GM19238 (cell line): ENCODE results near the gene EIF3K.
"Not testable (repeated sequence)": the region's sequence is repeated elsewhere in the genome, so short reads cannot be mapped to it uniquely, and the experiment has no call there.

ENCODE experiments used
- DNase-seq: peaks from one replicate; pipeline ENCODE4 v3.0.0; 2011; ENCODE audit warnings: low spot score; ENCODE audit not compliant: insufficient read length

EIF3K gene

DNA sequence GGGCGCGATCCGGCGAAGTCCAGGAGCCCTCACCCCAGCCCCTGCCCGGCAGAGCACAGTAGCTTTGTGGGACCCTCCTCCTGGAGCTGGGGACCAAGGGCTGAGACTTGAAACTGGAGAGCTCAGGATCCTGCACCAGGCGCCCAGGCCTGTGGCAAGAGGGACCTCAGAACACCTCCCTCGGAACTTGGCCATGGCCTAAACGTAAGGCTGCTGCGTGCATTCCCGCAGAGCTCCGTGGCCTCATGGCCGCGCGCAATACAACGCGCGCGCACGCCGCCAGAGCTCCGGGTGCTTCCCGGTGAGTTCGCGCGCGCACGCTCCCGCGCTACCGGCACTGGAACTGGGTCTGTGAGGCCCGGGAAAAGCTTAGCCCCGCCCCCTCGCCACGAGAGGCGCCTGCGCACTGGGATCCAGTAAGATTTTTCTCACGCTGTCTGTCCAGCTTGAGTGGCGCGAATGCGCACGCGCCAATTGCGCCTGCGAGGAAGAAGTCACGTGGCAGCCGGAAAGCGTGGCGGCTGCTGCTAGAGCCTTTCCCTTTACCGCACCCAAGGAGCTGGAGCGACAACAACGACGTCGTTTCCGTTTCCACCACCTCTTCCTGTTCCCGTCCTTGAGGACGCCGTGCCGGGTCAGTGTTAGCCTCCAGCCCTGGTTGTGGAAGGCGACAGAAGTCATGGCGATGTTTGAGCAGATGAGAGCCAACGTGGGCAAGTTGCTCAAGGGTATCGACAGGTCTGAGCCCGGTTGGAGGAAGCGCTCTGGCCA is at the start of gene EIF3K:
Gene EIF3K (plus strand): TSS at position 599 of the 771 bp plus-strand sequence. CDS start 81 bp downstream, at position 680.
- DNase-seq, result peak; percentile 89

- no peak for DNase-seq
Measured at GRCh38 chr19:38569368-38569983, 49.5 kb upstream of the EIF3K start.

GRCh38 chr19:38571682-38572081 is 47.3 kb upstream of the EIF3K start:
- no peak for DNase-seq

GRCh38 chr19:38577826-38578225 is 41.2 kb upstream of the EIF3K start:
- no peak for DNase-seq

DNA sequence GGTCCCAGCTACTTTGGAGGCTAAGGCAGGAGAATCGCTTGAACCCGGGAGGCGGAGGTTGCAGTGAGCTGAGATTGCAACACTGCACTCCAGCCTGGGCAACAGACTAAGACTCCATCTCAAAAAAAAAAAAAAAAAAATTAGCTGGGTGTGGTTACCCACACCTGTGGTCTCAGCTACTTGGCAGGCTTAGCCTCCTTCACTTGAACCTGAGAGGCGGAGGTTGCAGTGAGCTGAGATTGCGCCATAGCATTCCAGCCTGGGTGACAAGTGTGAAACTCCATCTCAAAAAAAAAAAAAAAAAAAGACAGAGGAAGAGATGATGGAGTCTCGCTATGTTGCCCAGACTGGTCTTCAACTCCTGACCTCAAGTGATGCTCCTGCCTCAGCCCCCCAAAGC is 39.7 kb upstream of the EIF3K start:
- DNase-seq, result not testable (repeated sequence)

DNA sequence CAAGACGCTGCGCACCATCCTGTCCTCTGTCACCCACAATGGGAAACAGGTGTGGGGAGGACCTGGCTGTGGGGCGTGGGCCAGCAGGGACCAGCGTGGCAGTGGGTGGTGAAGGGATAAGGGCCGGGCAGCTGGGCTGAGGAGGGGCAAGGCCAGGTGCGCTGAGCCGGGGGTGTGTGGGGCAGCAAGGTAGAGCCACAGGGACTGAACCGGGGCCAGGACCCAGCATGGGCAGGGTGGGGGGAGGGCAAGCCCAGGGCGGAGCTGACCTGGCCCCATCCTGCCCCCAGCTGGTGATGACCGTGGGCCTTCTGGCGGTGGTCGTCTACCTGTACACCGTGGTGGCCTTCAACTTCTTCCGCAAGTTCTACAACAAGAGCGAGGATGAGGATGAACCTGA is 38.9 kb upstream of the EIF3K start:
- no peak for DNase-seq

GRCh38 chr19:38583219-38583984 is 35.6 kb upstream of the EIF3K start:
- DNase-seq, result peak; percentile 77

DNA sequence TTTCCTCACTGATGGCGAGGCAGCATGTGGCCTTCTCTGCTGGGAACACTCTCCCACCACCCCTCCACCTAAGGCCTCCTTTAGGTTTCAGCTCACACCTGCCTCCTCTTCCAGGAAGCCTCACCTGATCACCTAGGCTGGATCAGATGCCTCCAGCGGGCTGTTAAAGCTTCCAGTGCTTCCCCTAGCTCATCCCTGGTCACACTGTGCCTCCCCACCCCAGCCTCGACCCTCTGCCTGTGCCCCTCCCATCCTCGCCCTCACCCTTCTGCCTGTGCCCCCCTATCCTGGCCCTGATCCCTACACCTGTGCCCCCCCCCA is 35.0 kb upstream of the EIF3K start:
- DNase-seq, result no peak

DNA sequence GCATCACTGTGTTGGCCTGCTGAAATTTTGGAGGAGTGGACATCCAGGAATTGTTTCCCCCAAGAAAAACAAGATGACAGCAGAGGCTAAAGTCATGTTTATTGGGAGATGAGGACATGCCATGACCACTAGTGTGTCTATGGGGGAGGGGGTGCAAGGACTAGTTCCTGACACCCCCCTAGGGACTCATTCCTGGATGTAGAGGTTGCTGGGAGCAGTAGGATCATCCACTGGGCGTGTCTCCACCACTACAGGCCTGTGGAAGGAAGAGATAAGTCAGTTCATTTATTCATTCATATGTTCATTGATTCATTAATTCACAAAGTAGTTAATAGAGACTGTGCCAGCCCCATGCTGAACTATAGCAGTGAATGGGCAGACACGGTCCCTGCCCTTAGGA is 31.4 kb upstream of the EIF3K start:
- no peak for DNase-seq

- DNase-seq, result no peak
Measured at GRCh38 chr19:38588041-38588440, 30.9 kb upstream of the EIF3K start.

- DNase-seq, result no peak
Measured at GRCh38 chr19:38592940-38593339, 26.0 kb upstream of the EIF3K start.

DNA sequence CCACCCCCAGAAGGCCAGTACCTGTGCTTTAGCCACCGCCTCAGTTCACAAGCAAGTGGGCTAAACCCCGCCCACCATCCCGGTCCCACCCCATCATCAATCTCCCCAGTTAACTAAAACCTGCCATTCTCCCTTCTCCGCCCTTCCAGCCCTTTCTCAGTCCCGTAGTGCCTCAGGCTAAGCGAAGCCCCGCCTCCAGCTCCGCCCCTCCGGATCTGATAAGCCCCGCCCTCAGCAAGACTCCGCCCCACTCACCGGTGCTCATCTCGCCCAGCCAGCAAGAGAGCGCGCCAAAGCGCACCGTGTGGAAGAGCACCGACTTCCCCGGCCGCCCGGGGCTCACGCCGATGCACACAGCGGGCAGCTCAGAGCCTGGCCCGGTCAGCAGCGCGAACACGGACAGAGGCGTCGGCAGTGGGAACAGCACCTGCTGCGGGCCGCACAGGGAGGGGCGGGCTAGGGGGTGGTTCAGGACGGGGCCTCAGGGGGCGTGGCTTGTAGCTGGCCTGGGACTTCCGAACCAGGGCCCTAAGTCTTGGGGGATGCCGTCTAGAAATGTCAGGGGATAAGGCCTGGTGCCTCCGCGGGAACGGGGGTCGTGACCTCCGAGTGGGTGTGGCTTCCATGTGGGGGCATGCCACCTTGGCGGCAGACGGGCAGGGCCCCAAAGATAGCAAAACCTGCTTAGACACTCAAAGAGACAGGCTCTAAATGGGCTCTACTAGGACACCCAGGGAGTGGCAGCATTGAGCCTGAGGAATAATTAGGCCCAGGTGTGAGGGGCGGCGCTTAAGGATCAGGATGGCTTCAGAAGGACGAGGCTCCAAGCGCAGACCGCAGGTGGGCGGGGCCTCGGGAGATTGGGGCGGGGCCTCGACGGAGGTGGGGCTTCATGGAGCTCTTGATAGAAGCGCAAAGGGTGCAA is 22.7 kb upstream of the EIF3K start:
- no peak for DNase-seq

- no peak for DNase-seq
Measured at GRCh38 chr19:38597075-38597474, 21.9 kb upstream of the EIF3K start.

- DNase-seq, result no peak
Measured at GRCh38 chr19:38599722-38600121, 19.3 kb upstream of the EIF3K start.

DNA sequence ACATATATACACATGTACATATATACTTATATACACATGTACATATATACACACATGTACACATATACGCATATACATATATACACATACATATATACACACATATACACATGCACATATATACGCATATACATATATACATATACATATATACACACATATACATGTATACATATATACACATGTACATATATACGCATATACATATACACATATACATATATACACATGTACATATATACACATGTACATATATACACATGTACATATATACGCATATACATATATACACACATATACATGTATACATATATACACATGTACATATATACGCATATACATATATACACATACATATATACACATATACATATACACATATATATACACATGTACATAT is 16.1 kb upstream of the EIF3K start:
- DNase-seq, result not testable (repeated sequence)

- DNase-seq, result no peak
Measured at GRCh38 chr19:38606131-38606530, 12.9 kb upstream of the EIF3K start.

GRCh38 chr19:38614289-38614688 is 4.7 kb upstream of the EIF3K start:
- no peak for DNase-seq

DNA sequence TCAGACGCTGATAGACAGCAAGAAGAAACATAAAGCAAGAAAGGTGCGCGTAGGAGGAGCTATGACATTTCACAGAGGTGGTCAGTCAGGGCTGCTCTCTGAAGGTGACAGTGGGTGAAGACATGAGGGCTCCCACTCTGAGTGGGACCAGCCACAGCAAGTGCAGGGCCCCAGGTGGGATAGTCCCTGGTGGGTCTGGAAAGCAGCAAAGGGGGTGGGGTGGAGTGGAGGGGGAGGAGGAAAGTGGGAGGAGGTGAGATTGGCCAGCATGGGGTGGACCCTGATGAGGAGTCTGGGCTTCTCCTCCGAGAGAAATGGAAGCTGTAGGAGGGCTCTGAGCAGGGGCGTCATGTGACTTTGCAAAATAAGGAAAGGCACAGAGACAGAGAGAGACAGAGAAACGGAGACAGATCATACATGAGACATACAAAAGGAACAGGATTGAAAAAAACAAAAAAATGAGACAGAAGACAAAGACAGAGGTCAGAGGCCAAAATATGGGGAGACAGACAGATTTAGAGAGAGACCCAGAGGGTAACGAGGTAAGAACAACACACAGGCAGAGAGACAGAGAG is 3.9 kb upstream of the EIF3K start:
- DNase-seq, result no peak

DNA sequence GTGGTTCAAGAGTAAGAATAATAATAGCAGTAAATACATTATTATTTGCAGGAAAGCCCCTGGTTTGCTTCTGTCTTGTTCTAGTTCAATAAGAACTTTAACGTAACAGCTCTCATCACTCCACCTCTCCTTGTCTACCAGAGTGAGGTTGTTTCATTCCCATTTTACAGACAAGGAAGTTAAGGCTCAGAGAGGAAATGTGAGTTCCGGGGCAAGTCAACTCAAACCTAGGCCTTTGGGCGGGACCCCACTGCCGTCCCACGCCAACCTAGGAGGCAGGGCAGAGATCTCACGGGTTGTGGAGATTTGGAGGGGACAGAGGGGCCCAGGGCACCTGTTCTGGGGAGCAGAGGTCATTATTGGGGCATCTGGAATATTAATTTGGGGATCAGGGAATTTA is 2.7 kb upstream of the EIF3K start:
- no peak for DNase-seq

- DNase-seq, result no peak
Measured at GRCh38 chr19:38617283-38617763, 1.7 kb upstream of the EIF3K start.
